Spleen (tissue), 11 donors: Measurements from ENCODE around the gene CEACAM1. TPM values are rescaled to one million over a fixed set of nuclear protein-coding genes. Genes with fewer than 3 reads are reported as not detected.
"Not testable (repeated sequence)": the region's sequence is repeated elsewhere in the genome, so short reads cannot be mapped to it uniquely, and the experiment has no call there.

Experiments used
- DNase-seq: peaks from one replicate; pipeline ENCODE4 v3.0.0-alpha.2; 2020
- H3K27ac ChIP-seq, 8 donors: fragments of 200-600 bp; sonication (generic) in 7 of 8; 1 replicate in 4 of 8; 2 replicates in 4 of 8; pipeline versions ENCODE4 v1.5.0 to v1.8.0; 2016 to 2021; ENCODE audit warnings: inconsistent platforms in 4 of 8, mild to moderate bottlenecking in 4 of 8, moderate library complexity in 1 of 8
- H3K27me3 ChIP-seq, 7 donors: fragments of 200-600 bp; sonication (generic) in 6 of 7; replicated peaks in 1 of 7; 1 replicate in 4 of 7; 2 replicates in 3 of 7; pipeline versions ENCODE4 v1.5.0 to v1.8.0; 2016 to 2021; ENCODE audit warnings: inconsistent platforms in 3 of 7, mild to moderate bottlenecking in 1 of 7
- H3K36me3 ChIP-seq, 6 donors: fragments of 200-600 bp; sonication (generic) in 5 of 6; 1 replicate in 4 of 6; 2 replicates in 2 of 6; pipeline versions ENCODE4 v1.5.0 to v1.8.0; 2016 to 2021; ENCODE audit warnings: inconsistent platforms in 2 of 6
- H3K4me1 ChIP-seq, 6 donors: fragments of 200-600 bp; sonication (generic) in 5 of 6; 1 replicate in 3 of 6; 2 replicates in 3 of 6; pipeline versions ENCODE4 v1.5.0 to v1.8.0; 2016 to 2021; ENCODE audit warnings: inconsistent platforms in 3 of 6
- H3K4me3 ChIP-seq, 8 donors: fragments of 200-600 bp; sonication (generic) in 7 of 8; 1 replicate in 4 of 8; 2 replicates in 4 of 8; pipeline versions ENCODE4 v1.5.0 to v1.8.0; 2016 to 2021; ENCODE audit warnings: inconsistent platforms in 4 of 8, mild to moderate bottlenecking in 4 of 8, moderate library complexity in 2 of 8
- H3K9me3 ChIP-seq, 8 donors: fragments of 200-600 bp; sonication (generic) in 7 of 8; 1 replicate in 4 of 8; 2 replicates in 4 of 8; pipeline versions ENCODE4 v1.5.0 to v1.8.0; 2016 to 2021; ENCODE audit warnings: inconsistent platforms in 4 of 8
- POLR2A ChIP-seq, 3 donors: fragments of 450-650 bp; IDR thresholded peaks; one replicate each; pipeline ENCODE4 v1.5.1; 2017; ENCODE audit warnings: antibody characterized with exemption in 3 of 3, mild to moderate bottlenecking in 1 of 3
- POLR2AphosphoS5 ChIP-seq, 3 donors: sonication (generic); formaldehyde crosslinking; IDR thresholded peaks; one replicate each; pipeline ENCODE4 v1.5.1; 2017; ENCODE audit warnings: antibody characterized with exemption in 3 of 3
- WGBS, 5 donors: extraction: QIAGEN DNeasy Blood & Tissue Kit in 3 of 5; methylation state at CpG; one replicate each; pipeline versions ENCODE4 v1.1.5 to v1.1.7; 2013 to 2018; 5-methylcytosine and 5-hydroxymethylcytosine counted together
- intact Hi-C: fragments of 100-400 bp; cut with DNase I; formaldehyde crosslinking; loops from one replicate; pipeline ENCODE4 v1.15.0; 2023; ENCODE audit warnings: low total_unique reads
- polyA plus RNA-seq, 3 donors: library from polyadenylated mRNA; stranded (reverse); fragments of 200-250 nt; gene quantifications; one replicate each; pipeline ENCODE4 v1.2.1, GENCODE V29; 2013
- total RNA-seq, 7 donors: library from RNA; depleted of rRNA in 3 of 7; stranded (reverse); fragments of >200 nt in 3 of 7; fragmentation: NEBNext Ultra II Directional in 4 of 7; extraction: Animal tissue kit (Norgen Biotek cat#: 25700) in 4 of 7; gene quantifications; one replicate each; pipeline versions ENCODE4 v1.1.0 to v1.2.1, GENCODE V29; 2016 to 2021
- TF ChIP-seq, protein P1 (sequence below), 11 experiments: fragments of 200-600 bp in 7 of 11; fragments of 450-650 bp in 4 of 11; sonication (generic) in 4 of 11; IDR thresholded peaks in 8 of 11; conservative IDR thresholded peaks in 3 of 11; 1 replicate in 7 of 11; 2 replicates in 4 of 11; pipeline versions ENCODE4 v1.4.0 to v1.8.0; 2016 to 2021; ENCODE audit warnings: antibody characterized with exemption in 11 of 11, inconsistent platforms in 4 of 11, mild to moderate bottlenecking in 1 of 11
- donor health status: healthy with polysubstance abuse.
- donor health status: DM: no; HTN: no; CAD: no; lungs with moderate emphysema.
- donor health status: DM: no; HTN: no; CAD: no.
- donor health status: Bipolar disorder and iron deficiency.
- donor health status: healthy.
- donor health status: DM: no; HTN: no; CAD: no.
- donor health status: DM: yes; HTN: yes; CAD: no.

The CEACAM1 gene
- total and polyA plus RNA-seq, 10 donors, result 1.5 to 33.5 (median 16.7) TPM

DNA sequence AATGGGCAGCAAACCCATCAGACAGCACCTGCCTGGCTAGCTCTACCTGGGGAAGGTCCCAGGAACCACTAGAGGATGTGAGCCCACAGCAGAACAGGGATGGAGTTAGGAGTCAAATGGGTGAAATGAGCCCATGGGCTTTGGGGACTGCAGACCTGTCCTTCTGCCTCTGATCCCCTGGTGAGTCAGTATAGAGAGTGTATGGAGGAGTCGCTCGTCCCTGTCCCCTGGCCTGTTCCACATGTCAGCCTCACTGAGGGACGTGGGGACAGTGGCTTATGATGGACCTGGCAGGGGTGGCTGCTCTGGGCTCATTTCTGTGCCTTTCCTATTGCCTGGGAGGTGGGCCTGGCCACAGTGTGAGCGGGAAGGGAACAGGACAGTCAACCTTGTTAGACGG is 4.0 kb downstream of the CEACAM1 start:
- 87 to 95% (median 89%) methylated on average over 5 of the region's 5 CpGs for WGBS, 5 donors
- Histone ChIP-seq H3K27me3 (no peaks in the 10 kb centered on the region), H3K4me3 (peak overlapping the region in 1 of 8 donors; percentile 31)

DNA sequence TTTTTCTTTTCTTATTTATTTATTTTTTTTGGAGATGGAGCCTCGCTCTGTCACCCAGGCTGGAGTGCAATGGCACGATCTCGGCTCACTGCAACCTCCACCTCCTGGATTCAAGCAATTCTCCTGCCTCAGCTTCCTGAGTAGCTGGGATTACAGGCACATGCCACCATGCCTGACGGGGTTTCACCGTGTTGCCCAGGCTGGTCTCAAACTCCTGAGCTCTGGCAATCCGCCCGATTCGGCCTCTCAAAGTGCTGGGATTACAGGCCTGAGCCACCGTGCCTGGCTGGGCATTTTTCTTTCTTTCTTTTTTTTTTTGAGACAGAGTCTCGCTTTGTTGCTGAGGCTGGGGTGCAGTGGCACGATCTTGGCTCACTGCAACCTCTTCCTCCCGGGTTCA is 6.0 kb downstream of the CEACAM1 start:
- 89 to 95% (median 93%) methylated on average over 12 of the region's 12 CpGs for WGBS, 5 donors
- DNase-seq, intact Hi-C loops: not testable (repeated sequence)

More for the DNA sequence above, 4.0 kb downstream of the CEACAM1 start:
- TF ChIP-seq POLR2A (IDR thresholded peaks at IDR 0.05), result no peak
- TF ChIP-seq, protein P1, sequence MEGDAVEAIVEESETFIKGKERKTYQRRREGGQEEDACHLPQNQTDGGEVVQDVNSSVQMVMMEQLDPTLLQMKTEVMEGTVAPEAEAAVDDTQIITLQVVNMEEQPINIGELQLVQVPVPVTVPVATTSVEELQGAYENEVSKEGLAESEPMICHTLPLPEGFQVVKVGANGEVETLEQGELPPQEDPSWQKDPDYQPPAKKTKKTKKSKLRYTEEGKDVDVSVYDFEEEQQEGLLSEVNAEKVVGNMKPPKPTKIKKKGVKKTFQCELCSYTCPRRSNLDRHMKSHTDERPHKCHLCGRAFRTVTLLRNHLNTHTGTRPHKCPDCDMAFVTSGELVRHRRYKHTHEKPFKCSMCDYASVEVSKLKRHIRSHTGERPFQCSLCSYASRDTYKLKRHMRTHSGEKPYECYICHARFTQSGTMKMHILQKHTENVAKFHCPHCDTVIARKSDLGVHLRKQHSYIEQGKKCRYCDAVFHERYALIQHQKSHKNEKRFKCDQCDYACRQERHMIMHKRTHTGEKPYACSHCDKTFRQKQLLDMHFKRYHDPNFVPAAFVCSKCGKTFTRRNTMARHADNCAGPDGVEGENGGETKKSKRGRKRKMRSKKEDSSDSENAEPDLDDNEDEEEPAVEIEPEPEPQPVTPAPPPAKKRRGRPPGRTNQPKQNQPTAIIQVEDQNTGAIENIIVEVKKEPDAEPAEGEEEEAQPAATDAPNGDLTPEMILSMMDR (IDR thresholded peaks at IDR 0.05 in 8 of 11, conservative IDR thresholded peaks at IDR 0.05 in 3 of 11), result no peak
- TF ChIP-seq POLR2AphosphoS5 (IDR thresholded peaks at IDR 0.05), result no peak
- peak overlapping the region in 5 of 8 donors; percentile 58 to 84 (median 69) for H3K27ac ChIP-seq
- H3K4me1 ChIP-seq, result peaks cover 5 to 84% (median 36%) of the 10 kb centered on the region in 6 donors
- no peak for DNase-seq
- H3K36me3 ChIP-seq, result peaks cover 0 to 39% (median 18%) of the 10 kb centered on the region in 6 donors
- intact Hi-C loops, result no loop called here
- H3K9me3 ChIP-seq, result no peaks in the 10 kb centered on the region

DNA sequence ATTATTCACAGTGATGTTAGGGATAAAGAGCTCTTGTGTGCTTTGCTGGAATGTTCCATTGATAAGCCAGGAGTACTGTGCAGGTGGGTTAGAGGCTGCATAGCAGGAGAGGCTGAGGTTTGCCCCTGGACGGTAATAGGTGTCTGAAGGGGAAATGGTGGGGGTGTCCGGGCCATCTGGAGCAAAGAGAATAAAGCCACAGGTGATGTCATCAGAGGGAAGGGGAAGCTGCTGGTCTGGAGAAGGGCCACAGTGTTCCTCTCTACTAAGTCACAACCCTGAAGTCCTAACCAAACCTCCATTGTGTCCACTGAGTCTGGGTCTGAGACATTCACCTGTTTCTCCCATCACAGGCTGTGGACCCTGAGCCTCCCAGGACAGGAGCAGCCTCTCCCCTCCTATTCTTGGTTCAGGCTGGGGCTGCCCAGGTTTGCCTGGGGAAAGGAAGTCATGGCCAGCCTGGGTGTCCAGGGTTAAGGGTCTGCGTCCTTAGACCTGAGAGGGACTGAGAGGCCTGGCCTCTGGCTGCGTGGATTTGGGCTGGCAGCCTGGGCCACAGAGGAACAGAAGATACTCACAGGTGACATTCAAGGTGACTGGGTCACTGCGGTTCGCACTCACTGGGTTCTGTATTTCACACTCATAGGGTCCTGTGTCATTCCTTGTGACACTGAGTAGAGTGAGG is 6.8 kb downstream of the CEACAM1 start:
- DNase-seq, result no peak
- peaks cover 0 to 56% (median 13%) of the 10 kb centered on the region in 6 donors for H3K4me1 ChIP-seq
- 69 to 77% (median 71%) methylated on average over 6 of the region's 6 CpGs for WGBS, 5 donors
- peaks cover 0 to 65% (median 22%) of the 10 kb centered on the region in 6 donors for H3K36me3 ChIP-seq
- peaks cover 0 to 5% (median 0%) of the 10 kb centered on the region in 8 donors for H3K9me3 ChIP-seq
- no peaks in the 10 kb centered on the region for H3K27me3 ChIP-seq
- intact Hi-C loops, result no loop called here
- no peak overlapping the region for H3K4me3 ChIP-seq
- H3K27ac ChIP-seq, result peak overlapping the region in 3 of 8 donors; percentile 46 to 61 (median 54)
- TF ChIP-seq POLR2A (IDR thresholded peaks at IDR 0.05) (no peak), POLR2AphosphoS5 (IDR thresholded peaks at IDR 0.05) (no peak)
- TF ChIP-seq, protein P1 (IDR thresholded peaks at IDR 0.05 in 8 of 11, conservative IDR thresholded peaks at IDR 0.05 in 3 of 11), result no peak

More for the DNA sequence above, 6.0 kb downstream of the CEACAM1 start:
- not testable (repeated sequence) for H3K9me3 ChIP-seq, H3K4me3 ChIP-seq, H3K27me3 ChIP-seq
- H3K36me3 ChIP-seq, result peaks cover 0 to 59% (median 22%) of the 10 kb centered on the region in 6 donors
- peak overlapping the region in 2 of 8 donors; percentile 54 to 69 for H3K27ac ChIP-seq
- peaks cover 0 to 64% (median 17%) of the 10 kb centered on the region in 6 donors for H3K4me1 ChIP-seq

DNA sequence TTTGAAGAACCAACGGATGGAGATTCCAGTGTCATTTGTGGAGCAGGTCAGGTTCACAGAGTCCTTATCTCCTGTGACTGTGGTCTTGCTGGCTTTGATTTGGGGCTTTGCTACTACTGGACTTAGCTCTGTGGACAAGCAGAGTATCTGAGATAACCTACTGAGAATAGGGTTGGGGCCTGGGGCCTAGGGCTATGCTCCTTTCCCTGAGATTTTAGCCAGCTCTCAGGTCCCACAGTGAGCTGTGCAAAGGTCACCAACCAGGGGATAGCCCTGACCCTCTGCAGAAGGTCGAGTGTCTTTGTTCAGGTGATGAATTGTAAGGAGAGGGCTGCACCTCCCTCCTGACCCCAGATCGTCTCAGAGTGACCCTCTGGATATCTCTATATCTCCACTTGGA is 9.2 kb downstream of the CEACAM1 start:
- Histone ChIP-seq H3K36me3 (peaks cover 0 to 79% (median 26%) of the 10 kb centered on the region in 6 donors), H3K9me3 (peaks cover 0 to 5% (median 0%) of the 10 kb centered on the region in 8 donors), H3K4me3 (no peak overlapping the region), H3K27me3 (no peaks in the 10 kb centered on the region), H3K4me1 (peaks cover 0 to 32% (median 5%) of the 10 kb centered on the region in 6 donors), H3K27ac (no peak overlapping the region)
- no peak for DNase-seq
- WGBS, 5 donors, result 71 to 85% (median 82%) methylated on average over 2 to 3 of the region's 3 CpGs
- TF ChIP-seq, protein P1 (IDR thresholded peaks at IDR 0.05 in 8 of 11, conservative IDR thresholded peaks at IDR 0.05 in 3 of 11), result no peak
- no peak for TF ChIP-seq POLR2A (IDR thresholded peaks at IDR 0.05)
- intact Hi-C loops, result no loop called here
